Inferior parietal cortex (tissue), 1 donor: Measurements from ENCODE around the gene ZNF536.
"Not testable (repeated sequence)": the region's sequence is repeated elsewhere in the genome, so short reads cannot be mapped to it uniquely, and the experiment has no call there.

ENCODE experiments used
- DNase-seq: peaks from one replicate; pipeline ENCODE4 v3.0.0-alpha.2; 2016; ENCODE audit errors: extremely low spot score

Gene ZNF536

DNA sequence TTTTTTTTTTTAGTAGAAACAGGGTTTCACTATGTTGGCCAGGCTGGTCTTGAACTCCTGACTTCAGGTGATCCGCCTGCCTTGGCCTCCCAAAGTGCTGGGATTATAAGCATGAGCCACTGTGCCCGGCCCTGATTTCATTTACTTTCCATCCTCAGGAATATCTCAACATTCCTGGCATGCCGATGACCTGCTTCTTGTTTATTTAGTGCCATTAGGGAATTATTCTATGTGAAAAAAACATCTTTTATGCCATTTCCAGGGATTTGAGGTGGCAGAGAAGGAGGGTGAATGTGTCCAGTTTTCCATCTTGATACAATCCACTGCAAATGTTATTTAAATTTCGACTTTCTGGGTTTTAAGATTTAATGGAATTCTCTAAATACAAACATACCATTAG lies 45.0 kb downstream of the ZNF536 start:
- not testable (repeated sequence) for DNase-seq

DNA sequence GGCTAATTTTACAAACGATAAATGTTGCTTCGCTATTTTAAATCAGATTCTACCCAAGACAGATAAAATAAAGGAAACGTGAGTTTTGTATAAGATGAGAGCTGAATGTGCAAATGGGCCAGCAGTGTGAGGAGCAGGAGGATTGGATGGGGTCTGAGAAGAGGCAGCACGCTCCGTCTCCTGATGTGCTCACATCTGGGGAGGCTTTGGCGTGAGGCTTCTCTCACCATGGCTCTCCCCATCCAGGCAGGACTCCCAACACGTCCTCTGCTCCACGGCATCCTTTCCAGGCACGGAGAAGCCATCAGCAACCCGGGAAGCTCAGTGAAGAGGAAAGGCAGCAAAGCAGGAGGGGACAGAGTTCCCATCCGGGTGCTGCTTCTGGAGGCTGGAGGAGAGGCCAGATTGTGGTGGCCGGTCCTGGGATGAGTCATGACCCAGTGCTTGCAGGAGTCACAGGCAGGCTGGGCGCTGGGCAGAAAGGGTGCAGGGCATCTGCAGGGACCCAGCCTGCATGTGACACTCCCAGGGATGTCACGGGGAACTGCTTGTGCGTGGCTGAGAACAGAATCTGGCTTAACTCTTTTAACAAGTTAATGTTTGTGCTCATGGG lies 47.5 kb downstream of the ZNF536 start:
- DNase-seq, result no peak

DNA sequence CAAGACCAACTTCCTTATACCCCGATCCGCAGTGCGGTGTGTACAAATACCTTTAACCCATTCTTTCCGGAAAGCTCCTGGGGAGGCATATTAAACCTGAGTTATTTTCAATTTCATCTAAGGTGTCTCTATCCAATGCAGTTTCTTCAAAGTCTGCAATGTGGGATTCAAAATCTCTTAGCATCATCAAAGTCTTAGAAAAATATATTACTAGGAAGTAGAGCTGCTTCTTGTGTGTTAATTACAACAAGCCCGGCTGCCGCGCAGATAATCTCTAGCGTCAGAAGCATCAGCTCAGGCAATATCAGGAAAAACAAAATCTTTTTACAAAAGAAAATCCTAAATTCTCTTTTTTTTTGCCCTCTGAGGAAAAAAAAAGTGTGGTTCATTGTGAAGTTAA lies 48.1 kb downstream of the ZNF536 start:
- no peak for DNase-seq

DNA sequence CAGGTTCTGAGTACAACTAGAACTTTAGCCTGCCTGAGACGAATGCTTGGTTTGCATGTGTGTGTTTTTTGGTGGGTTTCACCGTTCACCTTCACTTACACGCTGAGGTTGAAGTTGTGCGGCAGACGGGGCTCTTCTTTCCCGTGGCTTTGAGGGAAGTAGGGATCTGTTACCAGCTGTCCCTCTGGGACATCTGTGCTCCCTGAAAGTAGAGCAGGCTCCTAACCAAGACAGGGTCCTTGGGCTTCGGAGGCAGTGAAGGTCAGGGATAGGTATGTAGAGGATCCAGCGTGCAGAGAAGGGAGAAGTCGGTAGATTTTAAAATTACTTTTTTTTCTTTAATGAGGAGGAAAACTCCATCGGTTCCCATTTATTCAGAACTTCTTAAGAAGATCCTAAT lies 48.7 kb downstream of the ZNF536 start:
- DNase-seq, result no peak

DNA sequence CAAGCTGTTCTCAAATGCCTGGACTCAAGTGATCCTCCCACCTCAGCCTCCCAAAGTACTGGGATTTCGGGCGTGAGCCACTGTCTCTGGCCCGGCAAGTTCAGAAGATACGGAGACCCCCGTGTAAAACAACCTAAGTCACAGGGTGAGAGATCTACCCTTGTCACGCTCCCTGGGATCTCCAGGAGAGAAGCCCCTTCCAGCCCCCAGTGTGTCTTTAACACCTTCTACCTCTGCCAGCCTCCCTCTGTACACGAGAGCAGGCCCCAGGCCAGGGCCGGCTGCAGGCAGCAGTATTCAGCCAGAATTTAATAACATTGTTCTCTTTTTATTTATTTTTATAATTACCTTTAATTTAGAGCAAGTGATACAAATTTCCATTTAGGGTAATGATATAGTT lies 49.4 kb downstream of the ZNF536 start:
- no peak for DNase-seq

DNA sequence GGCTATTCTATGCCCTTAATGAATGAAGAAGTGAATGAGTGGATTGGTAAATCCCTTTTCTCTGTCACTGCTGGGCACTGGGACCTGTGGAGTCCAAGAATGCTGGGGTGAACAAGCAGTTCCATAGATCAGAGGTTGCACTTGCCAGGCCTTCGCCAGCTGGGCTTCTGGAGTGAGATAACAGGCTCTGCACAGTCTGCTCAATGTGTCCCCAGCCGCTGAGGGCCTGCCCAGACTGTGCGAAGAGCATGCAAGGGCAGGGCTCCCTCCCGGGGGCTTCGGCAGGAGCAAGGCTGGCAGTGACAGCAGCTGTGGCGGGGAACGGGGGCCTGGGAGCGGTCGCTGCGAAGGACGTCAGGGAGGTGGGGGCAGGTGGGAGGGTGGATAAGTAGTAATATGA lies 51.3 kb downstream of the ZNF536 start:
- DNase-seq, result no peak

DNA sequence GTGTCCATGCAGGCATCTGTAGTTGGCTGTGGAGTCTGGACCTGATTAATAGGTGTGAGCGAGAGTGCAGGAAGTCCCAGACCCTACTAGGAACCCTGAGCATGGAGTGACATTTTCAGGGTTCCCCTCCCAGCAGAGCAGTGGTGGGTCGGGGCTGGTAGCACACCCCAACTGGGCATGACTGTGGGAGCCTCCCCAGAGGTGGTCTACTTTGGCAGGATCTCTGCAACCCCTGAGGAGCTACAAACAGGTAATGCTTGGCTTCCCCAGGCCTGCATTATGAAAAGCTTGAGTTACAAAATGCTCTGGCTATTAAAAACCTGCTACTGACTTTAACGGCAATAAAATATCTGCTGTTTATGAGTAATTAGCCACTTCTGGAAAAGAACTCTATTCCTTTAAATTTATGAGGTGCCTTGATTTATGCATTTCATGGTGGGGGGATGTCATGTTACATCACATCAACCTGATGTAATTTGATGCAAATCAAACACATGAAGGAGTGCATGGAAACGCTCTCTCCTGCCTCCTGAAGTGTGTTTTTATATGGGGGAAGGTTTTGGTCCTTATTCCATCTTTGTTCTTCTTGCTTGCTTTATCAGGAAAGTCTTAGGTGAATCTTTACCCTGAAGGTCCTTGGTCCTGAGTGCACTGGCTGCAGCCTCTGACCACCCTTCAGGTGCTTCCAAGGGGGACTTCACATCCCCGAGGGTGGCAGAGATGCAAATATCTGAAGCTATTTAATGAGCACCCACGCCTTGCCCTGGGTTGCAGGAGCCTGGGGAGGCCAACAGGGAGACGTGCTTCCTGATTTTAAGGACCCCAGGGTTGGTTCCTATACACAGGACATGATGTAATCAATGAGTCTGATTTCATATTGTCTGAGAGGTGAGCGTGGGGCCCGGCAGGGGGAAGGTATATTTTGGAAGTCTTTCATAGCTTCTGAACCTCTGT lies 54.0 kb downstream of the ZNF536 start:
- DNase-seq, result no peak

DNA sequence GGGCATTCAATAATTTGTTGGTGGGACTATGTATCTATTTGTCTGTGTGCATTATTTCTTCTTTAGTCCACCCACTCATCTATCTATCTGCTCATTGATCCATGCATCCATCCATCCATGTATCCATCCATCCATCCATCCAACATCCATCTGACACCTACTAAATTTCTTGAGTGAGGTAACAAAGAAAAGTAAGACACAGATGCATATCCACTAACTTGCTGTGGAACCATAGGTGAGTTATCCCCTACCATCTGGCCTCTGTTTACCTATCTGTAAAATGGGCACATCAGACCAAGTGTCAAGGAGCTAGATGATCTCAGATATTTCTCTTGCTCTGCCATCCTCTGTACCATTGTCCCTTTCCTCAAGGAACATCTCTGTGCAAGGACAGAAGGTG lies 54.7 kb downstream of the ZNF536 start:
- no peak for DNase-seq

DNA sequence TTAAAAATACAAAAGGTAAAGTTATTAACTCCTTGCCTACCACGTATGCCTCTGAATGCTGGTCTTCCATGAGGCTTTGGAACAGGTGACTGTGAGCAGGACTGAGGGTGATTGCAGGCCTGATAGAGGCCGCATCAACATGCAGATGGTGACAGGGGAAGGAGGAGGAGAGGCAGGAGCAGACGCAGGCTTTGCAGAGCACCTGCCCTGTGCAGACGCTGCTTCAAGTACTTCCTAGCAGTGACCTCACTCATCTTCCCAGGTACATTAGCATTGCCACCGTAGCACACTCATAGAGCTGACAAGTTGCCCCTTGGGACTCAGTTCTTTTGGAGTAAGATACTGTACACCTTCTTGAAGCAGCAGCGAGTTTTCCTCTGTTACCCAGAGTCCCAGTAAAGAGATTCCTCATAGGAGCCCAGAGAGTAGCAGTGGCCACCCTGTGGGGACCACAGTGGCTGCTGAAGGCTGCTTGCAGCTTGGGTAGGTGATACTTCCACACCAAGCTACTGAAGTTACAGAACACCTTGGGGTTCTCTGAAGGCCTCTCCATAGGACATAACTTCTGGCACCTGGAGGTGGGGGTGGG lies 56.0 kb downstream of the ZNF536 start:
- DNase-seq, result no peak

DNA sequence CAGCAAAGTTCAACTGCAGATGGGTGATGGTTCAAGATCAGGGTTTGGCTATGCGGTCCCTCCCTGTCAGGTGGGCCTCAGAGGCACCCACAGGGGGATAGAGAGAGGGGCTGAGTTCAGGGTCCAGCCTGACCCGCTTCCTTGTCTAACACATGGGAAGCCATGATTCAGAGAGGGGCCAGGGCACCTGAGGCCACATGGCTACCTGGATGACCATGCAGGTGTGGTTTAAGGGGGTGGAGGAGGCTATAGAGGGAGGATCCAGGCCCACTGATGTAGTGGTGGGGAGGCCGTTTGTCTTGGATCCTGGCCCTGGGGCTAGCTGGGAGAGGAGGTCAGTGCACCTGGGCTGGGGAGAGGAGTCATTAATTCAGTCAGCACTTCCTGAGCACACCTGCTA lies 56.7 kb downstream of the ZNF536 start:
- DNase-seq, result no peak

DNA sequence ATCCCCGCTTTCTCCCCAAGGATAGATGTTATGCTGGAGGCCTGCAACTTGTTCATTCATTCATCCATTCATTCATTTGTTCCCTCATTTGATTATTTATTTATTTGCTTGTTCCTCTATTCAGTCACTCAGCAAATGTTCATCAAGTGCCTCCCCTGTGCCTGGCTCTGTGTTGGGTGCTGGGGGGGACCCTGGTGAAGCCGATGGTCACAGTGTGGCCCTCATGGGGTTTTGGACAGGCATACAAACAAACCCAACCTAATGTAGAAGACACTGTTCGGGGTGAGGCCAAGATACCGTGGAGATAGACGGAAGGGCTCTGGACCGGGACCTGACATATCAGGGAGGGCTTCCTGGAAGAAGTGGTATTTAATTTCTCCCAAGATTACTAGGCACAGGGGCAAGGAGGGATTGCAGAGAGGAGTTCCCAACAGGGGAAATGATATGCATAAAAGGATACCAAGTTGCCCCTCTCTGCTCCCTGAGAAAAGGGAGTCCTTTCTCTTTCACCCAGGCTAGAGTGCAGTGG lies 58.1 kb downstream of the ZNF536 start:
- DNase-seq, result no peak

DNA sequence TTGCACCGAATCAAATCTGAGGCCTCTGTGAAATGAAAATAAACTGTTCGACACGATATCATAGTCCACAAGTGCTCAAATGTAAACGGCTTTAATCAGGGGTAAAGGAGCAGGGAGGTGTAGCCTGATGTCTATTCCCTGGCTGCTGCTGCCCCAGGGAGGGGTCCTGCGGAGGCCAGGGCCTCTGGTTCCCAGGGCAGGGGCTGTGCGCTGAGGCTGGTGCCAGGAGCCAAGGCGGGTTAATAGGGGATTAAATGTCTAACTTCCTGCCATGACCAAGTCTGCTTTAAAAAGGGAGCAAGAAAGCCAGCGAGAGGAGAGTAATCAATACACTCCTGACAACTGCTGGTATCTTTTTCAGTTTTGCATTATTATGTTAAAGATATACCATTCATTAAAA lies 59.4 kb downstream of the ZNF536 start:
- no peak for DNase-seq

DNA sequence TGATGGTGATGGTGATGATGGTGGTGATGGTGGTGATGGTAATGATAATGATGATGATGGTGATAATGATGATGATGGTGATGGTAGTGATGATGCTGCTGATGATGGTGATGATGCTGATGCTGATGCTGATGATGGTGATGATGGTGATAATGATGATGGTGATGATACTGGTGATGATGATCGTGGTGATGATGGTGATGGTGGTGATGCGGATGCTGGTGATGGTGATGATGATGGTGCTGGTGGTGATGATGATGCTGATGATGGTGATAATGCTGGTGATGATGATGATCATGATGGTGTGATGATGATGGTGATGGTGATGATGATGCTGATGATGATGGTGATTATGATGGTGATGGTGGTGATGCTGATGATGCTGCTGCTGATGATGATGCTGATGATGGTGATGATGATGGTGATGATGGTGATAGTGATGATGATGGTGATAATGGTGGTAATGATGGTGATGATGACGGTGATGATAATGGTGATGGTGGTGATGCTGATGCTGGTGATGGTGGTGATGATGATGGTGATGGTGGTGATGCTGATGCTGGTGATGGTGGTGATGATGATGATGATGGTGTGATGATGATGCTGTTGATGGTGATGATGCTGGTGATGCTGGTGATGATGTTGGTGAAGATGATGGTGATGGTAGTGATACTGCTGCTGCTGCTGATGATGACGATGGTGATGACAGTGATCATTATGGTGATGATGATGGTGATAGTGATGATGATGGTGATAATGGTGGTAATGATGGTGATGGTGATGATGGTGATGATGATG lies 62.8 kb downstream of the ZNF536 start:
- DNase-seq, result no peak

DNA sequence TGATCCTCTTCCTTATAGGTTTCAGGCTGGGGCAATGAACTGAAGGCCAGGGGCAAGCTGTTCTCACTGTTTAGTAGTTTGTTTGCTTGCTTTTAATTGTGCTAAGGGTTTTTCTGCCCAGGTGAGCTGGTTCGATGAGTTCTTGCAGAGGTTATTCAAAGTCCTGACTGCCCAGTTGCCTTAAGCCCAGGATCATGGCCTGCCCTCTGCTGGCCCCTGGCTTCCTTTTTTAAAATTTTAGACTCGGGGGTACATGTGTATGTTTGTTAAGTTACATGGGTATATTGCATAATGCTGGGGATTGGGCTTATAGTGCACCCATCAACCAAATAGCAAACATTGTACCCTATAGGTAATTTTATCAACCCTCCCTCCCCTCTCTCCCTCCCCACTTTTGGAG lies 65.7 kb downstream of the ZNF536 start:
- no peak for DNase-seq

DNA sequence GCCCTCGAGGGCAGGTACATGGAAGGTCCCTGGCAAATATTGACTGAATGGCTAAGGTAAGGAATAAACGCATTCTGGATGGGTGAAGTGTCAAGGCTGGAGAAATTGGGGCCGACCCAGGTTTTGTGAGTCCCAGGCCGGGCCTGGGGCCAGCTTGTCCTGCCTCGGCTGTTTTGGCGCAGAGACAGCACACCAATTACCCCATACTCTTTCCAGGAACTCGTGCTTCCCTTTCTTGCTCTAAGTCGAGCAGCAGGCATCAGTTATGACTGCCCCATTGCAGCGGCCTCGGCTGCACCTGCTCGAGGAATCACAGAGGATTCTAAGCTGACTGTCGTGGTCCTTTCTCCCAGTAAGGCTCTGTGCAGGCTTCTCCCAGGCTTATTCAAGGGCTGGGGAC lies 67.1 kb downstream of the ZNF536 start:
- no peak for DNase-seq

DNA sequence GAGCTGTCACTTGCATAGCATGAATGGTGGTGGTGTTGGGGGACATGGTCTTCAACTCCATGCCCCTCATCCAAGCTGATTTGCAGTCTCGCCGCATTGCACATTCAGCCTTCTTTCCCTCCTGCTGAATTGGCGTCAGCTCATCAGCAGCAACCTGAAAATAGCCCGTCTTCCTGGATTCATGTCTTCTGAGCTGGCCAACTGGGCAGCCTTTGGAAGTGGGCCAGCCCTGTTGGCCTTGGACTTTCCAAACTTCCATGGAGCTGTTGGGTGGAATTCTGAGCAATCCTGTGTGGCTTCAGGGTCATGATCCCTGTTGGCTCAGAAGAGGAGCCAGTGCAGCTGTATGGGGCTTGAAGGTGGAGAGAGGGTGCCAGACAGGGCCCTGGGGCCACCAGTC lies 68.8 kb downstream of the ZNF536 start:
- no peak for DNase-seq

DNA sequence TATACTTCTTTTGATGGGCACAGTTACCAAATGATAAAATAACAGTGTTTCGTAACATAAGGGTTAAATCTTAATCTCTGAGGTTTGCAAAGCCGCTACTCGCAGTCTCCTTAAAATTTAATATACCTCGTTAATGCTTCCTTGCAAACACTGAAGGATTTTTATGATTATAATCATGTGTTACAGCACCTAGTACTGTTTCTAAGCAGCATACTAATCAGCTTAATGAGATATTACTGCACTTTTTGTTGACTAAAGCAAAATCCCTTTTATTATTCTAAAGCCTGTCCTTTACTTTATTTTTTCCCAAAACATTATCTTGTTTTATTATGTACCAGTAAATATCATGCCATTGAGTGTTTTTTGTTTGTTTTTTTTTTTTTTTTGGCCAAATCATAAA lies 70.5 kb downstream of the ZNF536 start:
- no peak for DNase-seq

DNA sequence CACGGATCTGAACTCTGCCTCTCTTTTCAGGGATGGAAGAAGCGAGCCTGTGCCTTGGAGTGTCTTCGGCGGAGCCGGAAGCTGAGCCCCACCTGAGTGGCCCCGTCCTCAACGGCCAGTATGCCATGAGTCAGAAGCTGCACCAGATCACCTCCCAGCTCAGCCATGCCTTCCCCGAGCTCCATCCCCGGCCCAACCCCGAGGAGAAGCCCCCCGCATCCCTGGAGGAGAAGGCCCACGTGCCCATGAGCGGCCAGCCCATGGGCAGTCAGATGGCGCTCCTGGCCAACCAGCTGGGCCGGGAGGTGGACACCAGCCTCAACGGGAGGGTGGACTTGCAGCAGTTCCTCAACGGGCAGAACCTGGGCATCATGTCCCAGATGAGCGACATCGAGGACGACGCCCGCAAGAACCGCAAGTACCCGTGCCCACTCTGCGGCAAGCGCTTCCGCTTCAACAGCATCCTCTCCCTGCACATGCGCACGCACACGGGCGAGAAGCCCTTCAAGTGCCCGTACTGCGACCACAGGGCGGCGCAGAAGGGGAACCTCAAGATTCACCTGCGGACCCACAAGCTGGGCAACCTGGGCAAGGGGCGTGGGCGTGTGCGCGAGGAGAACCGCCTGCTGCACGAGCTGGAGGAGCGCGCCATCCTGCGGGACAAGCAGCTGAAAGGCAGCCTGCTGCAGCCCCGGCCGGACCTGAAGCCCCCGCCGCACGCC lies 71.5 kb downstream of the ZNF536 start:
- DNase-seq, result no peak

DNA sequence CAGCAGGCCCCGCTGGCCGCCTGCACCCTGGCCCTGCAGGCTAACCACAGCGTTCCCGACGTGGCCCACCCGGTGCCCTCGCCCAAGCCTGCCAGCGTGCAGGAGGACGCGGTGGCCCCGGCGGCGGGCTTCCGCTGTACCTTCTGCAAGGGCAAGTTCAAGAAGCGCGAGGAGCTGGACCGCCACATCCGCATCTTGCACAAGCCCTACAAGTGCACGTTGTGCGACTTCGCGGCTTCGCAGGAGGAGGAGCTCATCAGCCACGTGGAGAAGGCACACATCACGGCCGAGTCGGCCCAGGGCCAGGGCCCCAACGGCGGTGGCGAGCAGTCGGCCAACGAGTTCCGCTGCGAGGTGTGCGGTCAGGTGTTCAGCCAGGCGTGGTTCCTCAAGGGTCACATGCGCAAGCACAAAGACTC lies 72.1 kb downstream of the ZNF536 start:
- no peak for DNase-seq

DNA sequence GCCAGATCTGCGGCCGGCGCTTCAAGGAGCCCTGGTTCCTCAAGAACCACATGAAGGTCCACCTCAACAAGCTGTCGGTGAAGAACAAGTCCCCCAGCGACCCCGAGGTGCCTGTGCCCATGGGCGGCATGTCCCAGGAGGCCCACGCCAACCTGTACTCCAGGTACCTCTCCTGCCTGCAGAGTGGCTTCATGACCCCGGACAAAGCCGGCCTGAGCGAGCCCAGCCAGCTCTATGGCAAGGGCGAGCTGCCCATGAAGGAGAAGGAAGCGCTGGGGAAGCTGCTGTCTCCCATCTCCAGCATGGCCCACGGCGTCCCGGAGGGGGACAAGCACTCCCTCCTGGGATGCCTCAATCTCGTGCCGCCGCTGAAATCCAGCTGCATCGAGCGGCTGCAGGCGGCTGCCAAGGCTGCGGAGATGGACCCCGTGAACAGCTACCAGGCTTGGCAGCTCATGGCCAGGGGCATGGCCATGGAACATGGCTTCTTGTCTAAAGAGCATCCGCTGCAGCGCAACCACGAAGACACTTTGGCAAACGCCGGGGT lies 72.6 kb downstream of the ZNF536 start:
- no peak for DNase-seq

DNA sequence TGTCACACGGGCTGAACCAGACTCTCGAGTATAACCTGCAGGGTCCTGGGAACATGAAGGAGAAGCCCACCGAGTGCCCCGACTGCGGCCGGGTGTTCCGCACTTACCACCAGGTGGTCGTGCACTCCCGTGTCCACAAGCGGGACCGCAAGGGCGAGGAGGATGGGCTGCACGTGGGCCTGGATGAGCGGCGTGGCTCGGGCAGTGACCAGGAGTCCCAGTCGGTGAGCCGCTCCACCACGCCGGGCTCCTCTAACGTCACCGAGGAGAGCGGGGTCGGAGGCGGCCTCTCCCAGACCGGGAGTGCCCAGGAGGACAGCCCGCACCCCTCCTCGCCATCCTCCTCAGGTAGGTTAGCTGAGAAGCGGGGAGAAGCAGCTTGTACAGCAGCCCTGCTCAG lies 73.2 kb downstream of the ZNF536 start:
- DNase-seq, result no peak
